Astrocyte of the cerebellum (primary cell): Measurements from ENCODE around the gene APOE.

Experiments used
- DNase-seq: peaks from one replicate; pipeline ENCODE4 v3.0.0-alpha.2; 2011; ENCODE audit warnings: low read depth
- H3K4me3 ChIP-seq: 2 replicates; pipeline ENCODE4 v1.5.1; 2011; ENCODE audit warnings: mild to moderate bottlenecking, low read depth, low read length, moderate library complexity
- CTCF ChIP-seq: IDR thresholded peaks from 2 replicates; pipeline ENCODE4 v1.5.1; 2012; ENCODE audit warnings: low read length, low read depth, moderate library complexity, mild to moderate bottlenecking; ENCODE audit errors: missing control alignments
- in situ Hi-C: cut with HindIII; loops from 2 replicates; pipeline ENCODE4 v1.10.0; 2017; ENCODE audit warnings: low sequenced_read_pairs

Gene APOE

GRCh38 chr19:44954278-44954648 is 48.7 kb downstream of the APOE start:
- DNase-seq: no peak
- no peak for TF ChIP-seq CTCF
- peak overlapping the region; percentile 94 for H3K4me3 ChIP-seq
- in situ Hi-C loops: loop anchor here (5.0 to 10.0 kb wide), 2 partner anchors 42 to 219 kb away; partner anchors contain the start of gene APOC1

GRCh38 chr19:44954649-44955504 is 49.3 kb downstream of the APOE start, which contains the start of gene CLPTM1:
Gene CLPTM1 (plus strand): TSS chr19:44955380. CDS start chr19:44955396, 16 bp downstream.
- in situ Hi-C loops: loop anchor here (5.0 to 10.0 kb wide), 2 partner anchors 43 to 220 kb away; partner anchors contain the start of gene APOC1
- no peak for TF ChIP-seq CTCF
- peak within 1 kb of the TSS; percentile 94 for H3K4me3 ChIP-seq
- peak; percentile 90 for DNase-seq

- peak overlapping the region; percentile 94 for H3K4me3 ChIP-seq
- TF ChIP-seq CTCF: no peak
- no peak for DNase-seq
- in situ Hi-C loops: loop anchor here (10.0 kb wide), 1 partner anchor 221 kb away; no protein-coding TSS in a partner anchor
These were observed 50.2 kb downstream of the APOE start for GRCh38 chr19:44955505-44956439.

GRCh38 chr19:44957526-44957925 is 51.9 kb downstream of the APOE start:
- no peak for DNase-seq
- in situ Hi-C loops: loop anchor here (10.0 kb wide), 1 partner anchor 223 kb away; no protein-coding TSS in a partner anchor
- TF ChIP-seq CTCF: no peak
- no peak overlapping the region for H3K4me3 ChIP-seq

GRCh38 chr19:44958090-44958489 is 52.5 kb downstream of the APOE start:
- TF ChIP-seq CTCF: no peak
- in situ Hi-C loops: loop anchor here (10.0 kb wide), 1 partner anchor 223 kb away; no protein-coding TSS in a partner anchor
- DNase-seq: no peak
- no peak overlapping the region for H3K4me3 ChIP-seq
